GM12878 (cell line): ENCODE results near the gene ENPP4. TPM values are rescaled to one million over a fixed set of nuclear protein-coding genes. Genes with fewer than 3 reads are reported as not detected.

Experiments
- E4F1 ChIP-seq: fragments of 450-650 bp; IDR thresholded peaks from 2 replicates; pipeline ENCODE4 v1.6.1; 2018; ENCODE audit warnings: borderline replicate concordance, mild to moderate bottlenecking; ENCODE audit not compliant: partially characterized antibody
- ESRRA ChIP-seq: IDR thresholded peaks from 2 replicates; pipeline ENCODE4 v1.6.1; 2012; ENCODE audit warnings: mild to moderate bottlenecking, low read length, improper control_type of control experiment
- HSF1 ChIP-seq: fragments of 150-350 bp; IDR thresholded peaks from 2 replicates; pipeline ENCODE4 v1.6.1; 2014; ENCODE audit warnings: mild to moderate bottlenecking, low read depth, low read length
- IRF3 ChIP-seq: fragments of 450-650 bp; IDR thresholded peaks from 2 replicates; pipeline ENCODE4 v1.6.1; 2014; ENCODE audit warnings: mild to moderate bottlenecking
- JUNB ChIP-seq: IDR thresholded peaks from 2 replicates; pipeline ENCODE4 v1.6.1; 2016; ENCODE audit warnings: antibody characterized with exemption, mild to moderate bottlenecking
- MTA3 ChIP-seq: IDR thresholded peaks from 2 replicates; pipeline ENCODE4 v1.6.1; 2012; ENCODE audit warnings: low read length, inconsistent platforms, borderline replicate concordance
- NFYA ChIP-seq: IDR thresholded peaks from 2 replicates; pipeline ENCODE4 v1.6.1; 2011; ENCODE audit warnings: low read depth, mild to moderate bottlenecking, low read length, improper control_type of control experiment, borderline replicate concordance
- PBX3 ChIP-seq: IDR thresholded peaks from 2 replicates; pipeline ENCODE4 v1.6.1; 2011; ENCODE audit warnings: mild to moderate bottlenecking, low read depth, low read length, moderate library complexity; ENCODE audit not compliant: insufficient replicate concordance
- PKNOX1 ChIP-seq: fragments of 450-650 bp; IDR thresholded peaks from 2 replicates; pipeline ENCODE4 v1.6.1; 2016; ENCODE audit warnings: mild to moderate bottlenecking
- REST ChIP-seq: IDR thresholded peaks from 2 replicates; pipeline ENCODE4 v1.6.1; 2012; ENCODE audit warnings: mild to moderate bottlenecking, low read depth, low read length
- TAF1 ChIP-seq: IDR thresholded peaks from 2 replicates; pipeline ENCODE4 v1.6.1; 2011; ENCODE audit warnings: mild to moderate bottlenecking, low read depth, low read length, borderline replicate concordance
- ZBTB11 ChIP-seq: fragments of 450-650 bp; formaldehyde crosslinking; IDR thresholded peaks from 2 replicates; pipeline ENCODE4 v1.5.0; 2022; ENCODE audit warnings: mild to moderate bottlenecking, missing genetic modification characterization
- polyA plus RNA-seq, 11 experiments: library from polyadenylated mRNA; depleted of rRNA in 4 of 11; unstranded in 6 of 11; stranded (reverse) in 5 of 11; fragments of >200 nt; fragmentation: Nextera tagmentation in 4 of 11; fragmentation: Illumina TruSeq in 1 of 11; extraction: Ambion mirVana in 4 of 11; extraction: Trizol in 1 of 11; gene quantifications; 1 replicate in 1 of 11; 2 replicates in 10 of 11; pipeline versions ENCODE4 v1.2.1 to v1.2.3, GENCODE V29; 2011 to 2016; ENCODE audit warnings: inconsistent platforms in 2 of 11, missing spikeins in 2 of 11, low read depth in 1 of 11
- total RNA-seq, 4 experiments: library from RNA; depleted of rRNA in 3 of 4; stranded (reverse); fragments of >200 nt in 3 of 4; fragmentation: Illumina TruSeq in 1 of 4; extraction: Trizol in 1 of 4; gene quantifications; 2 replicates each; pipeline versions ENCODE4 v1.2.1 to v1.2.3, GENCODE V29; 2013 to 2021

ENPP4 gene
- total and polyA plus RNA-seq, 10 of the 15 experiments (the other 5 are each of a cell fraction or from before 2014, with no cell fraction given) = 3.3 to 9.7 (median 5.3) TPM

GRCh38 chr6:46129629-46130511 lies at the start of gene ENPP4 (continued):
- TF ChIP-seq IRF3 = no peak; the same call in 1 of the 2 replicates
- no peak for TF ChIP-seq E4F1
- TF ChIP-seq HSF1 = no peak
- peak; percentile 84 for TF ChIP-seq ZBTB11 (CRISPR knock-in tag)
- no peak for TF ChIP-seq TAF1
- no peak for TF ChIP-seq MTA3
- no peak for TF ChIP-seq REST
- TF ChIP-seq JUNB = no peak
- TF ChIP-seq PKNOX1 = no peak
- no peak for TF ChIP-seq ESRRA
- TF ChIP-seq PBX3 = no peak
- TF ChIP-seq NFYA = peak; percentile 64
